Loucy (cell line): ENCODE results near the gene BCAN.

Experiments
- H2AFZ ChIP-seq: fragments of 200-600 bp; sonication (generic); 2 replicates; pipeline ENCODE4 v1.6.0; 2016; ENCODE audit warnings: antibody characterized with exemption, mild to moderate bottlenecking, low read length, moderate library complexity
- H3F3A ChIP-seq: fragments of 200-600 bp; 2 replicates; pipeline ENCODE4 v1.6.0; 2016; ENCODE audit warnings: antibody characterized with exemption, low read depth, mild to moderate bottlenecking
- H3K27me3 ChIP-seq: fragments of 200-600 bp; sonication (generic); 2 replicates; pipeline ENCODE4 v1.6.1; 2014; ENCODE audit warnings: low read length, mild to moderate bottlenecking; ENCODE audit not compliant: insufficient read depth, poor library complexity, severe bottlenecking
- H3K36me3 ChIP-seq: fragments of 200-600 bp; sonication (generic); 2 replicates; pipeline ENCODE4 v1.6.1; 2016; ENCODE audit warnings: low read length; ENCODE audit not compliant: insufficient read depth
- H3K4me1 ChIP-seq: fragments of 200-600 bp; sonication (generic); 2 replicates; pipeline ENCODE4 v1.5.1; 2014; ENCODE audit warnings: low read length, mild to moderate bottlenecking; ENCODE audit not compliant: insufficient read depth, poor library complexity, severe bottlenecking
- H3K4me2 ChIP-seq: fragments of 200-600 bp; sonication (generic); 2 replicates; pipeline ENCODE4 v1.6.0; 2014; ENCODE audit warnings: antibody characterized with exemption, low read length, low read depth, mild to moderate bottlenecking; ENCODE audit not compliant: poor library complexity, severe bottlenecking
- H3K4me3 ChIP-seq: fragments of 200-600 bp; sonication (generic); 2 replicates; pipeline ENCODE4 v1.5.1; 2014; ENCODE audit warnings: low read length, mild to moderate bottlenecking, mixed read lengths; ENCODE audit not compliant: poor library complexity, severe bottlenecking
- H3K79me2 ChIP-seq: fragments of 200-600 bp; sonication (generic); 2 replicates; pipeline ENCODE4 v1.6.1; 2014; ENCODE audit warnings: low read length; ENCODE audit not compliant: insufficient read depth
- H3K9ac ChIP-seq: fragments of 200-600 bp; sonication (generic); 2 replicates; pipeline ENCODE4 v1.6.0; 2014; ENCODE audit warnings: mild to moderate bottlenecking, low read depth, low read length, moderate library complexity; ENCODE audit not compliant: poor library complexity, severe bottlenecking
- H3K9me2 ChIP-seq: fragments of 200-600 bp; sonication (generic); replicated peaks from 2 replicates; pipeline ENCODE4 v1.6.1; 2016; ENCODE audit warnings: low read depth, low read length, mixed read lengths
- H3K9me3 ChIP-seq: fragments of 200-600 bp; sonication (generic); 2 replicates; pipeline ENCODE4 v1.6.1; 2014; ENCODE audit warnings: mild to moderate bottlenecking, antibody characterized with exemption, low read length, low read depth; ENCODE audit not compliant: insufficient read depth
- H4K20me1 ChIP-seq: fragments of 200-600 bp; sonication (generic); 2 replicates; pipeline ENCODE4 v1.6.0; 2014; ENCODE audit warnings: antibody characterized with exemption, low read length, mild to moderate bottlenecking; ENCODE audit not compliant: insufficient read depth, poor library complexity, severe bottlenecking
- EZH2phosphoT487 ChIP-seq: fragments of 200-600 bp; IDR thresholded peaks from 2 replicates; pipeline ENCODE4 v1.6.1; 2018; ENCODE audit warnings: antibody characterized with exemption, mild to moderate bottlenecking, moderate library complexity, borderline replicate concordance
- TF ChIP-seq, protein P1 (sequence below): fragments of 200-600 bp; sonication (generic); conservative IDR thresholded peaks from 2 replicates; pipeline ENCODE4 v1.5.1; 2014; ENCODE audit warnings: mild to moderate bottlenecking, antibody characterized with exemption, low read length

The BCAN gene

DNA sequence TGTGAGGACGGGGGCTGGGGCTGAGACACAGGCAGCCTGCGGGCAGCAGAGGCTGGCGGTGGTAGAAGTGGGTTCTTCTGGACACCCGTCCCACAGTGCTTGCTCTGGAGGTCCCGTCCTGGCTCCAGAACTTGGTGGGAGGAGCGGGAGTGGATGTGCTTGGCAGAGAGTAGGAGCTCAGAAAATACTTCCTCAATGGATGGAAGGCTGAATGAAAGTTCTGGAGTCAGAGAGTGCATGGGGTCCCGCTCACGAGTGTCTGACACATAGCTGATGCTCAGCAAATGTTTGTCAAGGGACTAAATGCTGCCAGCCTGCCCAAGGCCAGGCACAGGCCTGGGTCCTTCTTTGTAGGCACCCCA, 48.7 kb downstream of the BCAN start:
- Histone ChIP-seq H3K9ac (no peak overlapping the region), H4K20me1 (no peaks in the 10 kb centered on the region), H3K4me1 (peaks cover 21% of the 10 kb centered on the region), H3F3A (no peaks in the 10 kb centered on the region), H2AFZ (no peak overlapping the region), H3K79me2 (no peaks in the 10 kb centered on the region), H3K4me2 (no peak overlapping the region), H3K9me3 (no peaks in the 10 kb centered on the region), H3K27me3 (no peaks in the 10 kb centered on the region), H3K36me3 (no peaks in the 10 kb centered on the region), H3K4me3 (no peak overlapping the region), H3K9me2 (no peaks in the 10 kb centered on the region)
- no peak for TF ChIP-seq EZH2phosphoT487
- TF ChIP-seq, protein P1, sequence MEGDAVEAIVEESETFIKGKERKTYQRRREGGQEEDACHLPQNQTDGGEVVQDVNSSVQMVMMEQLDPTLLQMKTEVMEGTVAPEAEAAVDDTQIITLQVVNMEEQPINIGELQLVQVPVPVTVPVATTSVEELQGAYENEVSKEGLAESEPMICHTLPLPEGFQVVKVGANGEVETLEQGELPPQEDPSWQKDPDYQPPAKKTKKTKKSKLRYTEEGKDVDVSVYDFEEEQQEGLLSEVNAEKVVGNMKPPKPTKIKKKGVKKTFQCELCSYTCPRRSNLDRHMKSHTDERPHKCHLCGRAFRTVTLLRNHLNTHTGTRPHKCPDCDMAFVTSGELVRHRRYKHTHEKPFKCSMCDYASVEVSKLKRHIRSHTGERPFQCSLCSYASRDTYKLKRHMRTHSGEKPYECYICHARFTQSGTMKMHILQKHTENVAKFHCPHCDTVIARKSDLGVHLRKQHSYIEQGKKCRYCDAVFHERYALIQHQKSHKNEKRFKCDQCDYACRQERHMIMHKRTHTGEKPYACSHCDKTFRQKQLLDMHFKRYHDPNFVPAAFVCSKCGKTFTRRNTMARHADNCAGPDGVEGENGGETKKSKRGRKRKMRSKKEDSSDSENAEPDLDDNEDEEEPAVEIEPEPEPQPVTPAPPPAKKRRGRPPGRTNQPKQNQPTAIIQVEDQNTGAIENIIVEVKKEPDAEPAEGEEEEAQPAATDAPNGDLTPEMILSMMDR, result no peak

DNA sequence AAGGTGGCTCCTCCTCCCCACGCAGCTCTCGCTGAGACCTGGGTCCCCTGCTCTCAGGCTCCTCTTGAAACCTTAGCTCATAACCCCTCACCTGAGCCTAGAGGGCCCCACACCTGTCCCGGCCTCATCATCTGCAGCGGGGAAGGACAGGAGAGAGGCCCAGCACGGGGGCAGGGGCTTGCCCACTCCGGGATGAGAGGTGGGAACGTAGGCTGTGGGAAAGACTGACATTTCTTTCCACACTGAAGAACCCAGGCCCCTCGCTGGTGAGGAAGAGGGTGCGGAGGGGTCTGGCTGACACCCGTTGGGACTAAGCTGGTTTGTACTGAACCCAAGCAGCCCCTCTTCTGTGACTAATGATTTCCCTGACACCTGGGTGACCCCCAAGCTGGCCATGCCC, 49.3 kb downstream of the BCAN start:
- no peaks in the 10 kb centered on the region for H3K27me3 ChIP-seq
- no peak overlapping the region for H3K9ac ChIP-seq
- TF ChIP-seq, protein P1, result no peak
- no peak for TF ChIP-seq EZH2phosphoT487
- H3K79me2 ChIP-seq, result no peaks in the 10 kb centered on the region
- H3K9me3 ChIP-seq, result no peaks in the 10 kb centered on the region
- peaks cover 21% of the 10 kb centered on the region for H3K4me1 ChIP-seq
- H3K4me3 ChIP-seq, result no peak overlapping the region
- no peak overlapping the region for H2AFZ ChIP-seq
- H3F3A ChIP-seq, result no peaks in the 10 kb centered on the region
- H3K4me2 ChIP-seq, result no peak overlapping the region
- no peaks in the 10 kb centered on the region for H3K36me3 ChIP-seq
- H4K20me1 ChIP-seq, result no peaks in the 10 kb centered on the region
- no peaks in the 10 kb centered on the region for H3K9me2 ChIP-seq

DNA sequence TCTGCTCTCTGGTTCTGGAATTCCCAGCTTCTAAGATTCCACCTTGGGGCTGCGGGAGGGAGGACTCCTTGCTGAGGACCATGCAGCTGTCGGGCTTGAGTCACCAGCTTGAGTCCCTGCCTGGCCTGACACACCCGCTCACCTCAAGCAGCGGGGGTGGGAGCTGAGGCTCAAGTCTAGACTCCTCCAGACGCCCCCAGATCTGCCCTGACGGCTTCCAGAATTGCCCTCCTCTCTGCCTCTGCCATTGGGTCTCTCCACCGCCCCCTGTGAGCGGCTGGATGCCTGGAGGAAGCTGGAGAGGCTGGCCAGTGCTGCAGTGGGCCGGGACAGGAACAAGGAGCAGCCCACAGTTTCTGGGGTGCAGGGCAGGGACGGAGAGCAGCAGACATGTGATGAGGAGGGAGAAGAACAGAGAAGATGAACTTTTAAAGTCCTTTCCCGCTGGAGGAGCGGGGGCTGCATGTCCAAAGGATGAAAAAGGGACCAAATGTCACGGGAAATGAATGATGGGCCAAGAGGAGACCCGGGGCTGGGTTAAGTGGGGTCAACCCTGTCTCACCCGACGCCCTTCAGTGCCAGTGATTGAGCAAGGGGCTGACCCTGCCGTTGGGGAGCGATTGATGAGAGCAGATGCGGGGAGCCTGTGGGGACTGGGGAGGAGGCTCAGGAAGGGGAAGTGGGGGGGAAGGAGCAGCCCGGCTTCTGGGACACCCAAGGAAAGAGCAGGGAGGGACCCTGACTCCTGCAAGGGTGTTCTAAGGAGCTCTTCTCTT, 49.9 kb downstream of the BCAN start:
- Histone ChIP-seq H2AFZ (no peak overlapping the region), H3K4me1 (peaks cover 21% of the 10 kb centered on the region), H3F3A (no peaks in the 10 kb centered on the region), H3K9me2 (no peaks in the 10 kb centered on the region), H3K4me2 (no peak overlapping the region), H3K79me2 (no peaks in the 10 kb centered on the region), H3K36me3 (no peaks in the 10 kb centered on the region), H3K9ac (no peak overlapping the region), H3K27me3 (no peaks in the 10 kb centered on the region), H3K4me3 (no peak overlapping the region), H3K9me3 (no peaks in the 10 kb centered on the region), H4K20me1 (no peaks in the 10 kb centered on the region)
- no peak for TF ChIP-seq EZH2phosphoT487
- TF ChIP-seq, protein P1, result no peak
